RPMI7951 (cell line): Measurements from ENCODE around the gene PCSK6. TPM values are rescaled to one million over a fixed set of nuclear protein-coding genes. Genes with fewer than 3 reads are reported as not detected.

Experiments used
- total RNA-seq: library from RNA; depleted of rRNA; stranded (reverse); fragments of >200 nt; shearing (Covaris generic); gene quantifications from 2 replicates; pipeline ENCODE4 v1.2.3, GENCODE V29; 2014; rRNA removed

PCSK6 gene
- total RNA-seq, 1 experiment from 2014 or later: 0.48 TPM

Other genes starting within 250 kb of the PCSK6 start
- gene CHSY1, start 237.7 kb downstream of the PCSK6 start, total RNA-seq: 37.7 and 41.5 TPM in 2 replicates
- 111 and 145 TPM in 2 replicates for gene SELENOS, start 212.2 kb downstream of the PCSK6 start, total RNA-seq
- gene SNRPA1, start 194.5 kb downstream of the PCSK6 start, total RNA-seq: 39.8 and 43.0 TPM in 2 replicates
- gene TM2D3, start 162.7 kb upstream of the PCSK6 start, total RNA-seq: 45.3 and 45.5 TPM in 2 replicates
- gene TARS3, start 234.8 kb upstream of the PCSK6 start, total RNA-seq: 10.7 and 12.1 TPM in 2 replicates